ENCODE data around the gene UPF3A. TPM values are rescaled to one million over a fixed set of nuclear protein-coding genes. Genes with fewer than 3 reads are reported as not detected.
"Not testable (repeated sequence)": the region's sequence is repeated elsewhere in the genome, so short reads cannot be mapped to it uniquely, and the experiment has no call there.

UPF3A gene
- total RNA-seq, 1 donor from 2014 or later = 26.2 TPM

- no peak for ATAC-seq
Measured at GRCh38 chr13:114339857-114340534, 58.6 kb downstream of the UPF3A start.

GRCh38 chr13:114341003-114341777 is 59.8 kb downstream of the UPF3A start:
- no peak for ATAC-seq

- ATAC-seq = not testable (repeated sequence)
Measured at GRCh38 chr13:114347256-114347655, 65.9 kb downstream of the UPF3A start.

GRCh38 chr13:114352763-114353162 is 71.4 kb downstream of the UPF3A start:
- not testable (repeated sequence) for ATAC-seq

- ATAC-seq = not testable (repeated sequence)
Measured at GRCh38 chr13:114353382-114353781, 72.0 kb downstream of the UPF3A start.

Other genes starting within 250 kb of the UPF3A start
- gene RASA3, start 149.0 kb upstream of the UPF3A start, total RNA-seq = 1.6 TPM
- not detected for gene CFAP97D2, start 102.3 kb upstream of the UPF3A start, total RNA-seq
- gene CDC16, start 46.7 kb upstream of the UPF3A start, total RNA-seq = 32.2 TPM
- gene CHAMP1, start 32.9 kb downstream of the UPF3A start, total RNA-seq = 8.9 TPM